Mucosa of stomach (tissue), 1 donor: ENCODE data around the gene PIH1D1.

ENCODE experiments used
- H3K27me3 ChIP-seq: one replicate; pipeline ENCODE4 v1.7.0; 2013; ENCODE audit warnings: mild to moderate bottlenecking, low read length; ENCODE audit not compliant: control insufficient read depth, insufficient read depth
- H3K36me3 ChIP-seq: one replicate; pipeline ENCODE4 v1.7.0; 2013; ENCODE audit warnings: low read length; ENCODE audit not compliant: control insufficient read depth, insufficient read depth
- H3K4me1 ChIP-seq: one replicate; pipeline ENCODE4 v1.7.0; 2013; ENCODE audit warnings: mild to moderate bottlenecking, low read length; ENCODE audit not compliant: control insufficient read depth, insufficient read depth
- H3K4me3 ChIP-seq: one replicate; pipeline ENCODE4 v1.7.0; 2013; ENCODE audit warnings: low read length
- H3K9ac ChIP-seq: one replicate; pipeline ENCODE4 v1.7.0; 2013; ENCODE audit warnings: mild to moderate bottlenecking, low read length, moderate library complexity
- H3K9me3 ChIP-seq: one replicate; pipeline ENCODE4 v1.7.0; 2013; ENCODE audit warnings: mild to moderate bottlenecking, low read length, moderate library complexity; ENCODE audit not compliant: control insufficient read depth
- donor health status: Pancreatic carcinoma.

Gene PIH1D1

GRCh38 chr19:49398001-49398615, 53.5 kb downstream of the PIH1D1 start:
- H3K4me1 ChIP-seq, result no peaks in the 10 kb centered on the region
- H3K9ac ChIP-seq, result no peak overlapping the region
- no peaks in the 10 kb centered on the region for H3K9me3 ChIP-seq
- peaks cover 4% of the 10 kb centered on the region for H3K27me3 ChIP-seq
- no peak overlapping the region for H3K4me3 ChIP-seq
- no peaks in the 10 kb centered on the region for H3K36me3 ChIP-seq

GRCh38 chr19:49396738-49397505, 54.7 kb downstream of the PIH1D1 start:
- Histone ChIP-seq H3K36me3 (no peaks in the 10 kb centered on the region), H3K4me1 (no peaks in the 10 kb centered on the region), H3K4me3 (no peak overlapping the region), H3K27me3 (peaks cover 9% of the 10 kb centered on the region), H3K9ac (no peak overlapping the region), H3K9me3 (no peaks in the 10 kb centered on the region)
